Measurements from ENCODE around the gene TCF20.

DNA sequence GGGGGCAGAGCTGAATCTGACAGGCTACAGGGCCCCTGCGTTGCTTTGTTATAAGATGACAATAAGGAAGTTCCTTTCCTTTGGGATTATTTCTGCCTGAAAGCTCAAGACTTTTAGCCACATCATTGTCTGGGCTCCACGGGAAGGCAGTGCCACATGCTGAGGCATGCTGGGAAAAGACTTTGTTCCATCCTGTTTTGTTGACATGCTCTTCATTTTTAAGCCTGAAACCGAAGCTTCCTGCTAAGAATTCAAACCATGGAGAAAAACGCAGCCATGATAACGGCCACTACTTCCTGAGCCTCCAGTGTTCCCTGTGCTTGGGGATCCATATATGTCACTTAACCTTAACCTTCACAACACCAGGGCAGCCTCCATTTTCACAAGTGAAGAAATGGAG lies 5.5 kb upstream of the TCF20 start:
- TF ChIP-seq, protein P1, sequence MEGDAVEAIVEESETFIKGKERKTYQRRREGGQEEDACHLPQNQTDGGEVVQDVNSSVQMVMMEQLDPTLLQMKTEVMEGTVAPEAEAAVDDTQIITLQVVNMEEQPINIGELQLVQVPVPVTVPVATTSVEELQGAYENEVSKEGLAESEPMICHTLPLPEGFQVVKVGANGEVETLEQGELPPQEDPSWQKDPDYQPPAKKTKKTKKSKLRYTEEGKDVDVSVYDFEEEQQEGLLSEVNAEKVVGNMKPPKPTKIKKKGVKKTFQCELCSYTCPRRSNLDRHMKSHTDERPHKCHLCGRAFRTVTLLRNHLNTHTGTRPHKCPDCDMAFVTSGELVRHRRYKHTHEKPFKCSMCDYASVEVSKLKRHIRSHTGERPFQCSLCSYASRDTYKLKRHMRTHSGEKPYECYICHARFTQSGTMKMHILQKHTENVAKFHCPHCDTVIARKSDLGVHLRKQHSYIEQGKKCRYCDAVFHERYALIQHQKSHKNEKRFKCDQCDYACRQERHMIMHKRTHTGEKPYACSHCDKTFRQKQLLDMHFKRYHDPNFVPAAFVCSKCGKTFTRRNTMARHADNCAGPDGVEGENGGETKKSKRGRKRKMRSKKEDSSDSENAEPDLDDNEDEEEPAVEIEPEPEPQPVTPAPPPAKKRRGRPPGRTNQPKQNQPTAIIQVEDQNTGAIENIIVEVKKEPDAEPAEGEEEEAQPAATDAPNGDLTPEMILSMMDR (IDR thresholded peaks at IDR 0.05): no peak
- no peak for TF ChIP-seq EP300 (IDR thresholded peaks at IDR 0.05)

All from tibial nerve (tissue), 4 donors.